SK-MEL-5 (cell line): ENCODE data around the gene GPR39. TPM values are rescaled to one million over a fixed set of nuclear protein-coding genes. Genes with fewer than 3 reads are reported as not detected.

Experiments used
- DNase-seq: peaks from one replicate; pipeline ENCODE4 v3.0.0-alpha.2; 2016; ENCODE audit warnings: low read depth, low spot score
- in situ Hi-C: cut with HindIII; loops from 2 replicates; pipeline ENCODE4 v1.10.0; 2016; ENCODE audit warnings: low sequenced_read_pairs, high pct_unique_total_duplicates, low pct_unique_long_range_greater_than_20kb
- total RNA-seq: library from RNA; depleted of rRNA; stranded (reverse); fragments of >200 nt; shearing (Covaris generic); gene quantifications from 2 replicates; pipeline ENCODE4 v1.2.3, GENCODE V29; 2014

GPR39 gene
- total RNA-seq, 1 experiment from 2014 or later: 0.32 TPM

GRCh38 chr2:132401326-132401725, 15.3 kb upstream of the GPR39 start:
- in situ Hi-C loops: no loop called here
- DNase-seq: no peak

GRCh38 chr2:132403146-132403545, 13.5 kb upstream of the GPR39 start:
- DNase-seq: no peak
- in situ Hi-C loops: no loop called here

GRCh38 chr2:132404056-132404455, 12.5 kb upstream of the GPR39 start:
- in situ Hi-C loops: no loop called here
- no peak for DNase-seq

GRCh38 chr2:132407784-132408183, 8.8 kb upstream of the GPR39 start:
- in situ Hi-C loops: no loop called here
- DNase-seq: no peak

- in situ Hi-C loops: no loop called here
- no peak for DNase-seq
These were observed 4.6 kb upstream of the GPR39 start for GRCh38 chr2:132412021-132412420.

- DNase-seq: no peak
- in situ Hi-C loops: no loop called here
These were observed 2.5 kb upstream of the GPR39 start for GRCh38 chr2:132414081-132414480.

GRCh38 chr2:132415256-132415914, 1.2 kb upstream of the GPR39 start:
- DNase-seq: no peak
- in situ Hi-C loops: no loop called here

GRCh38 chr2:132415915-132416722, 486 bp upstream of the GPR39 start:
- in situ Hi-C loops: no loop called here
- DNase-seq: peak; percentile 8

- in situ Hi-C loops: no loop called here
- DNase-seq: no peak
These were observed 928 bp downstream of the GPR39 start for GRCh38 chr2:132417430-132418035.

GRCh38 chr2:132419235-132419634, 2.6 kb downstream of the GPR39 start:
- DNase-seq: no peak
- in situ Hi-C loops: no loop called here

GRCh38 chr2:132419941-132420340, 3.3 kb downstream of the GPR39 start:
- in situ Hi-C loops: no loop called here
- no peak for DNase-seq

GRCh38 chr2:132420816-132421805, 4.5 kb downstream of the GPR39 start:
- in situ Hi-C loops: no loop called here
- DNase-seq: no peak

- in situ Hi-C loops: no loop called here
- DNase-seq: no peak
These were observed 6.1 kb downstream of the GPR39 start for GRCh38 chr2:132422736-132423135.

GRCh38 chr2:132424526-132425121, 8.0 kb downstream of the GPR39 start:
- in situ Hi-C loops: no loop called here
- DNase-seq: no peak

GRCh38 chr2:132426033-132426432, 9.4 kb downstream of the GPR39 start:
- DNase-seq: no peak

GRCh38 chr2:132426656-132427055, 10.1 kb downstream of the GPR39 start:
- in situ Hi-C loops: no loop called here
- DNase-seq: no peak

More at GRCh38 chr2:132426033-132426432, 9.4 kb downstream of the GPR39 start:
- in situ Hi-C loops: no loop called here

GRCh38 chr2:132429351-132429750, 12.7 kb downstream of the GPR39 start:
- DNase-seq: no peak
- in situ Hi-C loops: no loop called here
